NCI-H1417 treated with DMSO at 0.1 percent for 48 hours (cell line): Measurements from ENCODE around the gene RAB1B.

Experiments
- DNase-seq: peaks from one replicate; lab custom pipeline; 2025; lab: John Stamatoyannopoulos, UW

RAB1B gene

DNA sequence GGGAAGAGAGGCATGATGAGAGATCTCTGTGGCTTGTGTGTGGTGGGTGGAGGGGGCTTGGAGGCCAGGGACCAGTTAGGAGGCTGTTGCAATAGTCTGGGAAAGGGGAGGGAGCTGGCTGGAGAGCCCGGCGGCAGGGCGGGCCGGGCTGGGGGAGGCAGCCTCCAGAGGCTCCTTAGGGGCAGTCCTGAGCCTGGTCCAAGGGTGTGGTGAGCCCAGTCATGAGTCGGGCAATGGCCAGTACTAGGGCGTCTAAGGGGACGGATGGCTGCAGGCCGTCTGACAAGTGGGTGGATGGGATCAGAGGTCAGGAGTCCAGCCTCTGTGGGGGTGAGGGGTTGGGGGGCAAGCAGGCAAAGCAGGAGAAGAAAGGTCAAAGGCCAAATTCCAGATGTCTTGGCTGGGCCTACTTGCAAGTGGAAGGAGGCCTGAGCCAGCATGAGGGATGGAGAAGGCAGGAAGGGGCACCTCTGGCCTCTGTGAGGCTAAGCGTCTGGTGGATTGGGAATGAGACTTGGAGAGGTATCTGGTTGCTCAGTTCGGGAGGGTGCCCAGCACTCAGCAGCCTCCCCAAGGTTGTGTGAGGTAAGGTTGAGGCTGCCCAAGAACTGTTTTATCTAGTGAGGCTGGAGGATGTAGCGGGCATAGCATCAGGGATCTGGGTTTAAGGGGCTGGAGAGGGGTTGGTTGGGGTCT lies 54.4 kb downstream of the RAB1B start:
- DNase-seq = no peak

DNA sequence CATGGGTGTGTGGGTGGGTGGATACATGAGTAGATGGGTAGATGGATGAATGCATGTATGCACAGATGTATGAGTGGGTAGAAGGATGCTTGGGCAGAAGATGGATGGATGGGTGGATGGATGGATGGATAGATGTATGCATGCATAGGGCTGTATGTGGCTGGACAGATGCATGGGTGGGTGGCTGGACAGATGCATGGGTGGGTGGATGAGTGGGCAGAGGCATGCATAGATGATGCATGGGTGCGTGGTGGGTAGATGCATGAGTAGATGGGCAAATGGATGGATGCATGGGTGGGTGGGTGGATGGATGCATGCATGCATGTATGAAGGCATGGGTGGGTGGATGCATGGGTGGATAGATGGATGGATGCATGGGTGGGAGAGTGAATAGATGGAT lies 55.2 kb downstream of the RAB1B start:
- DNase-seq = no peak

DNA sequence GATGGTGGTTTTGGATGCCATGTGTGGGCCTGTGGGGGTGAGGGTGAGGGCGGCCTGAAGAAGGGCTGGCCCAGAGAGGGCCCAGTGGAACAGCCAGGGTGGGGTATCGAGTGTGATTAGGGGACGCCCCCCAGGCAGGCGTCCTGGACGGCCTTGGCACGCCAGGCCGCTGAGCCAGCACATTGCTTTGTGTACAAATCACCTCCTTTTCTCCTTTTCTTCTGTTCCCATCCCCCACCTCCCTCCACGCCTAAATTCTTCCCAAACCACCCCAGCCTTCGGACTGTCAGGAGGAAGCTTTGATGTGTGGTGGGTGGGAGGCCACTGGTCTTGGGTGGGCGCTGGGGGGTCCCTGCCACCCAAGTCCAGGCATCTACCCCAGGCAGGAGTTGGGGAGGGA lies 56.2 kb downstream of the RAB1B start:
- DNase-seq = no peak

DNA sequence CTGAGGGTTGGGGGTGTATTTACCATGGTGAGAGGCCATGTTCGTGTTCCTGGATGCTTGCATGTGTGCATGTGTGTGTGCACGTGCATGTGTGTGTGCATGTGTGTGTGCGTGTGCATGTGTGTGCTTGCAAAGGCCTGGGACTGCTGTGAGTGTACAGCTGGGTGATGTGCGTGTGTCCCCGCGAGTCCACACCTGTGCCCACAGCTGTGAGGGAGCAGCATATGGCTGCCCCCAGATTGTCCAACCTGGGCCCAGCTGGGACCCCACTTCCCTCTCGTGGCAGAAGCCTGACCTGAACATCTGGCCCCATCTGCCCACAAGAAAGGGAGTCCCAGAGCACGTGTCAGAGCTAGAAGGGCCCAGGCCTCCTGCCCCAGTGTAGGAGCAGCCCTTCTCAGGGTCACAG lies 56.8 kb downstream of the RAB1B start:
- DNase-seq = no peak

- no peak for DNase-seq
These were observed 58.0 kb downstream of the RAB1B start for GRCh38 chr11:66326261-66327111.
